ENCODE data around the gene P2RY1. TPM values are rescaled to one million over a fixed set of nuclear protein-coding genes. Genes with fewer than 3 reads are reported as not detected.

The P2RY1 gene, protein sequence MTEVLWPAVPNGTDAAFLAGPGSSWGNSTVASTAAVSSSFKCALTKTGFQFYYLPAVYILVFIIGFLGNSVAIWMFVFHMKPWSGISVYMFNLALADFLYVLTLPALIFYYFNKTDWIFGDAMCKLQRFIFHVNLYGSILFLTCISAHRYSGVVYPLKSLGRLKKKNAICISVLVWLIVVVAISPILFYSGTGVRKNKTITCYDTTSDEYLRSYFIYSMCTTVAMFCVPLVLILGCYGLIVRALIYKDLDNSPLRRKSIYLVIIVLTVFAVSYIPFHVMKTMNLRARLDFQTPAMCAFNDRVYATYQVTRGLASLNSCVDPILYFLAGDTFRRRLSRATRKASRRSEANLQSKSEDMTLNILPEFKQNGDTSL
- total RNA-seq (2014; rRNA removed; shearing (Covaris generic)), result under 0.01 and 0.03 TPM in 2 replicates

DNA sequence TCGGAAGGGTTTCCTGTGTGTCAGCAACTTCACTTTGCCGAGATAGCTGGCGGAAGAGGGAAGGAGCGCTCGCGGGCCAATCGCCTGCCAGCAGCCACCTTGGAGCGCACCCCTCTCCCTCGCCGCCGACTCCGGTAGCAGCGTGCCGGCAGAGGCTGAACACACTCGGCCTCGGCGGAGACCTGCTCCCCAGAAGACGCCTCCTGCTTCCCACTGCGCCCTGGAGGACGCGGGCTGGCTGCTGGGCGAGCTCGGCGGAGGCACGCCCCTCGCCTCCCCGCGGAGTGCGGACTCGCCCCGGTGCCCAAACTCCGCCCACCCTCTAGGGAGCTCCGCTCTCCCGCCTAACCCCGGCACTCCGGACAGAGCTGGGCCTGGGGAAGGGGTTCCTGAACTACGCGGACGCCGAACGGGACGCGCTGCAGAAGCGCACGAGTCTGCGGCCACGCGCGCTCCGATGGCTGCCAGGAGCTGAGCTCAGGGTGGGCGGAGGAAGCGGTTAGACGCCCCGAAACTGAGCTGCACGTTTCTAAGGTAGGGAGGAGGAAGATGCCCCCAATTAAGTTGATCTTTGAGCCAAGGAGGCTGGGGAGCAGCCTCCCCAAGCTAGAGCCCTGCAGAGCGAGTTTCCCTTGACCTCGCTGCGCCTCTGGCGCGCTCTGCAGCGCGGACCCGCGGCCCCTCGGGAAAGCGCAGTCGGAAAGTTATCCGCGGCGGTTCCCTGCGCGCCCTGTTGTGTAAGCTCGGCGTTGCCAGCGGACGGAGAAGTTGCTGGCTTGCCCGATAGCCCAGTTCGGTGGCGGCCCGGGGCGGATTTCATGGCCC lies at the start of gene P2RY1:
TSS of gene P2RY1 (plus strand) at position 356 of the 825 bp plus-strand sequence. CDS start 652 bp downstream, outside the sequence.
- peak; percentile 20 for DNase-seq (ENCODE audit: low read depth)

DNA sequence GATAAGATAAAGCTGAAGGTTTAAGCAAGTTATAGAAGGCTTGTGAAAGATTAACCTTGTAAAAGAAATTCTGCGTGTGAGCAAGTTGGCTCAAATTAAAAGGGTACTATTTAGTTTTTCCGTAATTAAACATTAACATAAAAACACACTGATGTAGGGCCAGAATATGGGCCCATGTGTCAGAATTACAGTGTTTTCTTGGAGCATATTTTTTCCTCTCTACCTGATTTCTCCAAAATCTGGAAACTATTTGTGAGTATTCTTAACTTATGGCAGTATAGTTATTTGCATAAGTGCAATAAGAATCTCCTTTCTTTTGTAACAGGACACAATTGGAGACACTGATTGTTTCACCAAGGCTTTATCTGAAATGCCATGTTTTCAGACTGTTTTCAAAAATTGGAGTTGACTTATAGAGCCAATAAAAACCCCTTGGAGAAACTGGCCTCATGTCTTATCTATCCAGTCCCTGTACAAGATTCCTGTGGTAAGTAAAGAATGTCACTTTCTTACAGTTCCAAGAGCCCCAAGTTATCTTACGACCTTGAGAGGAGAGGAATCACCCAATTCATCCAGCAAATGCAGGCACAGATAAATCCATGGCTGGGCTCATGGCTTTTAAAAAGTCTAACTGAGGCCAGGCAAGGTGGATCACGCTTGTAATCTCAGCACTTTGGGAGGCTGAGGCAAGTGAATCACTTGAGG lies 47.8 kb upstream of the P2RY1 start:
- no peak for DNase-seq (ENCODE audit: low read depth)

DNA sequence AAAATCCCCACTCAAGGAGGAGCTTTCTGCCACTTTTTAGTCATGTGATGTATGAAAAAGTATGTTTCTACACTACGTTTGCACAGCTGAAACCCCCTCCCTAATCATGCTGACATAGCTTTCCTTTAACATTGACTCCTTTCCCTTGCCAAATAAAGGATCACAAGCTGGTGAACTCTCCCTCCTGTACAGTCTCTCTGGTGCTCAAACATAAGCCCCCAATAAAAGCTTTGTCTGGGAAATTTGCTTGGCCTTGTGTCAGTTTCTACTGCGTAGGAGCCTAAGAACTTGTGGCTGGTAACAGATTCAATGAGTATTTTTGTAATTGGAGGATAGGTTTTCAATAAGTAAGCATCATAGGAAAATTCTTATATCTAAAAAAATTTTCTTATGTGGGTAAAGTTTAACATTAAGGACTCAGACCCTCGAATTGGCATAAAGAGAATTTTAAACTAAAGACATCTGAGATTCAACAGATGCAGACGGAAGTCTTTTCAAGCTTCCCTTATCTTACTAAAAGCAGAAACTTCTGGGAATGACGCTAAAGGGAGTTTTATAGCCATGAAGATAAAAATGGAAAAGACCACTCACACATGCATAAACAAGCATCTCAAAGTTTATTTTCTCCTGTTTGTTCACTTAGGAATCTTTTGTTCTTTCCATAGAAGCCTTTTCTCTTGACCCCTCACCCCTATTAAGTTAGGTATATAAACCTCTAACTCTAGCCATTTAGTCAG lies 44.1 kb upstream of the P2RY1 start:
- DNase-seq (ENCODE audit: low read depth), result no peak

DNA sequence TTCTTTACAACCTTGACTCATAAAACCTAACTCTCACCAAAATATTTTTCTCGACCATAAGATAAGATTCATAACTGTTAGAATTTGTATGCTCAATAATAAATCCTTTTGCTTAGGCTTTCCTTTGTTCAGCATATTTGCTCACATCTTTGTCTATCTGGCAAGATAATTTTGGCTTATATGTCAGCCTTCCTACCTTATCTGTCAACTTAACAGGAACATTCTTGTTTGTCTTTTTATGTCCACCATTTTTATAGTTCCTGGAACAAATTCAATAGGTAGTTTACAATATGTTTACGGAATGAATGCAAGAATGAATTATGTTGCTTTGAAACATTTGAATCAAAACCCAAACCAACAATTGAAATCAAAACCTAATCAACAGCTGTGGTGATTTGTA lies 41.0 kb upstream of the P2RY1 start:
- no peak for DNase-seq (ENCODE audit: low read depth)

DNA sequence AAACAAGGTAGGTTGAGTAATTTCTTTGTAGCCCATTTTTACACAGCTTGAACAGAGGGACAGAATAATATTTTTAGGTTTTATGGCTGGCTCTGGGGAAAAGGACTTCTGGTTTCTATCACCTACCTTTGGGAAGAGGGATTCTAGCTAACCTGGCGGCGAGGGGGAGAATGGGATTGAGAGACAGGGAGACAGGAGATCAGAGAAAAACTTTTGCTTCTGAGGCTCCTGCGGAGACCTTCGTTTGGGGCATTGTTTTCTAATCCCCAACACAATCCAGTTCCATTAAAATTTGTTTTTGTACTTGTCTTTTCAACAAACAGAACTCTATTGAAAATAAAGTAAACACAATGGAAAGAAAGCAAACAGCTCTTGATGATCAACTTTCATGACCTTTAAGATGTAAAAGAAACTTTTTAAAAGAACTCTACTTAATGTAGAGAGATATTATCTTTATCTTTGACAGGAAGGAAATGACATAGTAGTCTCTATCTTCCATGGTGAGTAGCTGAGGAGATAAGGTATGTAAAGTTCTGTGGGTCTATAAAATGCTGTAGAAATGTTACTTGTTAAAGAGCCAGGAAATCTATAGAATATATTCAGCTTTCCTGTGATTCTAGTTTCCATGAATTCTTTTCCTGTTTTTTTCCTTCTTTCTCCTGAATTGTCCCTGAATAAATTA lies 37.0 kb upstream of the P2RY1 start:
- DNase-seq (ENCODE audit: low read depth), result no peak

DNA sequence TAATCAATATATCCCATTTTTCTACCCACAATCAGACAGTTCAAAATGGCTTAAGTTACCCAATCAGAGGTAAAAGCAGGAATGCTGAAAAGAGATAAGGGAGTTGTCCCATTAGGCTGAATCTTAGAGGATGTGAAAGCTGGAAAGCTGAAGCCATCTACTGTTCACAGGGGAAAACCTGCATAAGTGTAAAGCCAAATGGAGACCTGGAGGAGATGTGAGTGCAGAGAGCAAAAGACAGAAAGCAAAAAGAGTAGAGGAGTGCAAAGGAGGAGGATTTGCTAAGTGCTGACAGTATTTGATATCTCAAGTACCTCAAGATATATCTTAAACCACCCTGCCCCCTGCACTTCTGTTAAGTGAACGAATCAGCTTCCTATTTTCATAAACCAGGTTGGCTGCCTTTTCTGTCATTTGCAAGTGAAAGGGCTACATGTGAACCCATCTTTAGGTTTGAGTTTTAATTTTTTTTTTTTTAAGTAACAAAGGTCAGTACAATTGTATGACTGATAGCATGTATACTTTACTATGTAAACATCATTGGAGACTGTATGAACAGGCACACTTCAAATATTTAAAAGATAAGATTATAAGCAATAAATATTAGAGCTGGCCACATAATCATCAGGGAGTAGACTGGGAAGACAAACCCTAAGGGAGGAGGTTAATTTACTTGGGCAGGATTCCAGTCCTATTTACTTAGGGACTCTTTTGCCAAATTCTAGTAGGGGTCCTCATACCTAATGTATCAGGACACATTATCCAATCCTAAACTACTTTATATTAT lies 22.8 kb upstream of the P2RY1 start:
- DNase-seq (ENCODE audit: low read depth), result no peak

DNA sequence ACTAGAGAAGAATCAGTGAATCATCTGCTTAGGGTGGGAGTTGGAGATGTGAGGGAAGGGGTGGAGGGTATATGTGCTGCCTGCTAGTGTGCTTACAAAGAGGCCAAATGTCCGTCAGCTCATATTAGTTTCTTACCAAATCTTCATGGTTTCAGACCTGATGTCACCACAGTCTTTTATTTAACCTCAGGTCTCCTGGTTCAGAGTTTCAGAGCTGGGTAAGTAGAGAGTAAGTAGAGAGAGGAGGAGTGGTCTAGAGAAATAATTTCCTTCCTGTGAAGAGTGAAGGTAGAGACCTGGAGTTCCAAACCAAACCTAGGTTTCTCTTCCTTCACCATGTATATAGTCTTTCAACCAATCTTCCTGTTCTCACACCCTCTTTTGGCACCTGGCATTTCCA lies 17.5 kb upstream of the P2RY1 start:
- DNase-seq (ENCODE audit: low read depth), result no peak

DNA sequence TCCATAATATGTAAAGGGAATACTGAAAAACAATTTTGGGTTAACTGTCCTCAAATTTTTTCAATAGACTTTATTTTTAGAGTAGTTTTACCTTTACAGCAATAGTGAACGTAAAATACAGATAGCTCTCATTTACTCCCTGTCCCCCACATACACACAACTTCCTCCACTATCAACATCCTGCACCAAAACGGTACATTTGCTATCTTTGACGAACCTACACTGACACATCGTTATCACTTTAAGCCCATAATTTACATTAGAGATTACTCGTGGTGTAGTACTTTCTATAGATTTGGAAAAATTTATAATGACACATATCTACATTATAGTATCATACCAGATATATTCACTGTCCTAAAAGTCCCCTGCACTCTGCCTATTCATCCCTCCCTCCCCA lies 16.9 kb upstream of the P2RY1 start:
- DNase-seq (ENCODE audit: low read depth), result no peak

DNA sequence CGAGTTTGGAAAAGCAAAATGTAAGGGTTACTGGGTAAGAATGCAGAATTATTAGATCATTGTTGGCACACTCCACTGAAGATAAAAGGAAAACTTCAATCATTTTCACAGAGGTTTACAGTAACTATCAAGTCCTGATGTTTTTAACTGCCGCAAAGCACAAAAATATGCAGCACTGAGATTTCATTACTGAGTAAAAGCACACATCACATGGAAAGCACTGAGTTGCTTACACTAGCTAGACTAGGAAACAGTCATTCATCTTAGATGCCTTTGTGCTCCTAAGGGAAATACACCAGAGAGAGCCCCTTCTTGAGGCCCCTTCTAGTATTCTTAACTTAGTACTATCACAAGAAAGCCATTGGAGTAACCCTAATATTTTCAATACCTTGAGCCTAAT lies 11.8 kb upstream of the P2RY1 start:
- no peak for DNase-seq (ENCODE audit: low read depth)

DNA sequence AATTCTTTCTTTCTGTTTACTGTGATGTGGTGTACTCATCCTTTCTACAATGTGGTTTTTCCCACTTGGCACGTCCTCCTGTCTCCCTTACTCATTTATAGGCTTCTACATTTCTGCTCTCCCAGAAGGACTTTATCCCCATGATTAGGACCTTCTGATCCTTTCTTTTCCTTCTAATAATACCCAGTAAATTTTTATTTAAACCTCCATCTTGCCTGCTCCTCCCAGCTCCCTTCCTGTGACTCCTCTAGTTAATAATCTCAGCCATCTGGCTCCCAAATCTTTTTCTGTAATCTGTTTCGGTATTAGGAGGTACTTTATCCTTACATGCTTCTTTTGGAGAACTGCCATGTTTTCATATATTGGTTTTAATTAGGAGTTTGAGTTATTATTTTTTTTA lies 11.2 kb upstream of the P2RY1 start:
- no peak for DNase-seq (ENCODE audit: low read depth)

DNA sequence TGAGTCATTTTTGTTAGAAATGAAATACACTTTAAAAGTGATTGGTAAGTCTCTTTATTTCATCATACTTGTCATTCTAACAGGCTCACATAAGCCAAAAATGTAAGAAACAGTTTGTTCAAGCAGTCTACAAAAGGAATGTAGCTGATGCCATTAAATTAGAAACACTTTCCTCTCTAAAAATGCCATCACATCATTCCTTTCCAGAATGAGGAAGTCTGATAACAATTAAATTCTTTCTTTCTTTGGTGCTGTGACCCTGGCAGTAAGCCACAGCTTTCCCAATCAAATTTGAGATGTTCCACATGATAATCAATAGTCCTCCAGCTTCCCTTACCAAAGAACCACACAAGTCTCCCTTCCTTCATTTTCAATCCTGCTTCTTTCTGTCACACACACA lies 9.4 kb upstream of the P2RY1 start:
- DNase-seq (ENCODE audit: low read depth), result no peak

DNA sequence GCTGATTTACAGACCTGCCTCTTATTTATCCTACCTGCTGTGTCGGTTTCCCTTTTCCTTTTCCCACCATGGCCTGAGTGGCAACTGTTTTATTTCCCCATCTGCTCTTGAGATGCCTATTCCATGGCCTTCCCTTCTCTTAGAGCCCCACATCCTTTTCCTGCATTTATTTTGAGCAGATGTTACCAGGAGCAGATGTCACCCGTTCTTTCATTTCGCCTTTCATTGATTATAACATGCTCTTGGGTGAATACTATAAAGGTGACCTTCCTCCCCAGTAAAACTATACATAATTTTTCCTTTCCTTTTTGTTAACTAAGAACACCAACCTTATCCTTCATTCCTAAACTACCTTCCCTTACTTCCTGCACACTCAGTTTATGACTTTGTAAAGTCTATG lies 8.5 kb upstream of the P2RY1 start:
- DNase-seq (ENCODE audit: low read depth), result no peak

DNA sequence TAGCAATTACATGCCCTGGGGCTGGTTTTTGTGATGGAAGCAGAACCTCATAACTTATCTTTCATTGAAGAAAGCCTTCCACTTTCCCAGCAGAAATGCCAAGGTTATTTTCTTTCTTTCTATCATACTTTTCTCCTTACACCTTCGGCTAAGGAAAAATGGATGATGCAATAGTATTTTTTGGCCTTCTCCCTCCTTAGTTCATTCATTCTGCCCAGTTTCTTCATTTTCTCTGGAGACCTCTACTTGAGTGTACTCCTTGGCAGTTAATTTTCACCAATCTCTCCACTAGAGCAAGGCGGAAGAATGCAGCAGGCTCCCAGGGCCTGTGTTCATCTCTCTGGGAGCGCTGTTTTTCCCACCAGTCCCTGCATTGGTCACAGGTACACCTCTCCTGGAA lies 7.6 kb upstream of the P2RY1 start:
- DNase-seq (ENCODE audit: low read depth), result no peak

DNA sequence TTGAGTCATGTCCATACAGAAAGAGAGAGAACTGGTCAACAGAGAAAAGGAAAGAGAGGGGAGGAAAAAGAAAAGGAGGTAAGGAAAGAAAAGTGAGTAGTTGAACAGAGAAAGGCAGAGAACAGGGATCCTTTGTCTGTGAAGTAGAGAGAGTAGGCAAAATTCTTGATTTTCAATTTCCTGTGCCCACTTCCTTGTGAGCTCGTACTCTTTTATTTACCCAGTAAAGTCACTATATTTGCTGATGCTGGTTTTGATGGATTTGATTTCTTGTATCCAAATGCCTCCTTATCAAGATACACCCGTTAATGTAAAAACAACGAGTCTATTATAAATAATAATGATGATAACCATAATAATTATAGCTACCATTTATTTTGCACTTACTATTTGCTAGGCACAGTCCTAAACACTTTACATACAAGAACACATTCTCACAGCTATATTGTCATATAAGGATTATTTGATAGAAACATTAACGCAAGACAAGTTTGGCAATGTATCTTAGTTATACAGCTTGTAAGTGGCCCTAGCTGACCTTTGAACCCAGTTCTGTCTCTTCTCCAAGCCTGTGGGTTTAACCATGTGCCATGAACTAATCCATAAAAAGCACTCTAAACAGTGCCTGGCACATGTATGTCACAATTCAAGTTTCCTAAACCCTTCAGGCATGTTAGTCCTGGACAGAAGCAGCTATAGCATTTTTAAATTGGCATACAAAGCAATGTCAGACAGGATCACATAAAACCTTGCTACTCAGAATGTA lies 6.7 kb upstream of the P2RY1 start:
- DNase-seq (ENCODE audit: low read depth), result no peak

DNA sequence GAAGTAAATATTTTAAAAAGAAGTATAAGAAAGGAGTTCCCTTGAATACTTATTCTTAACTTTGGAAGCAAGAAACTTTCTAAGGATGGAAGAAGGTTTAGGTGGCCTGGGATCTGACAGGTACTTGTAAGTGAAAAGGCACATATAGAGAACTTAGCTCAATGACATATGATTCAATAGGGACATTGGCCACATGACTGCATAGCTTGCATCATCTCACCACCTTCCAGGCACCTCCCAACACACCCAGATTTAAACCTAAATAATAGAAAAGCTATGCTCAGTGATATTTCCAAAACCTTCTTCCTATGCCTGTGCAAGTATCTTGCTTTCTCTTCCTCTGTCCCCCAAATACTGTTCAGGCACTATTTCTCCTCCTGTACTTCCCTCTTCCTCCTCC lies 4.7 kb upstream of the P2RY1 start:
- no peak for DNase-seq (ENCODE audit: low read depth)

DNA sequence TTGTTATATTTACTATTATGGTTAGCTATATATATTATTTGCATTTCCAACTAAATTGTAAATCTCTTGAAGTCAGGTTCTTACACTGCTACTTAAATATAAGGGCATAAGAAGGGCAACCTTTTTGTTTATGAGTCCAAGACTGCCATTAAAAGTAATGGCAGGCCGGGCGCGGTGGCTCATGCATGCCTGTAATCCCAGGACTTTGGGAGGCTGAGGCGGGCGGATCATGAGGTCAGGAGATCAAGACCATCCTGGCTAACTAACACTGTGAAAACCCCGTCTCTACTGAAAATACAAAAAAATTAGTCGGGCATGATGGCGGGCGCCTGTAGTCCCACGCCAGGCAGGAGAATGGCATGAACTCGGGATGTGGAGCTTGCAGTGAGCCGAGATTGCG lies 2.9 kb upstream of the P2RY1 start:
- no peak for DNase-seq (ENCODE audit: low read depth)

DNA sequence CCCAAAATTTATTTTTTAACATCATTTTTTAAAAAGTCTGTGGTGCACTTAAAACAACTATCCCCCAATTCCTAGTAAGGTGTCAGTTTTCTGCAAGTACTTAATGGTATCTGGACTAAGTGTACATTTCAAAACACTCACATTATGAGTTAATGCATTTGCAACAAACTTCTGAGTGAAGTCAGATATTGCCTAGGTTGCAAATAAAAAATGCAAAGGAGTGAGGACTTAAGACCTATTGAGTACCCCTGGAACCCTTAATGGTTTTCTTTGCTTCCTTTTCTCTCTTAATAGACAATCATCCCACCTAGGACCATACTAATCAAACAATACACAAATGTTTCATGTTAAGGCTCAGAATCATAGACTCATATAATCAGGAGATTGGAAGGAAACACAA lies 1.8 kb upstream of the P2RY1 start:
- no peak for DNase-seq (ENCODE audit: low read depth)

DNA sequence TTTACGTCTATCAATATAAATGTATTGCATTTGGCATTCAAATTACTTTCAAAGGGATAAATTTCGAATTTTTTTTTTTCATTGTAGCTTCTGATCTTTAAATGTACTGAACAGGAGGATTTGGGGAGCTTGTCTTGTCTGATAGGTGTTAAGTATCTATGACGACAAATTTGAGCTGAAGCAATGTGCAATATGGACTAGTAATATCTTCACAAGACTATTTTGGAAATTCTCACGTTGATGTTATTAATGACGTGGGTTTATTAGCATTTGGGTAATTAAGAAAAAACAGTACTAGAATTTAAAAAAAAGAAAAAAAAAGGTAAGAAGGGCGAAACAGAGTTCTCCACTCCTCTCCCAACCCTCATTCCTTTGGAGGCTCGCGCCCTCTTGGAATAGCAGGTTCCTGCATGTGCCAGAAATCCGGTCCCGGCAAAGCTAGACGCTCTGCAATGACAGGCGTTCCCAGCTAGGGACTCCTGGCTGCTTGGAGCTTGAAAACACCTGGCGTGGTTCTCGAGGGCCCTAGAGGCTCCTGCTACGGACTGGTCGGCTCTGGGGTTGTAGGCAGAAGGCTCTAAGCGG lies 648 bp upstream of the P2RY1 start:
- no peak for DNase-seq (ENCODE audit: low read depth)

DNA sequence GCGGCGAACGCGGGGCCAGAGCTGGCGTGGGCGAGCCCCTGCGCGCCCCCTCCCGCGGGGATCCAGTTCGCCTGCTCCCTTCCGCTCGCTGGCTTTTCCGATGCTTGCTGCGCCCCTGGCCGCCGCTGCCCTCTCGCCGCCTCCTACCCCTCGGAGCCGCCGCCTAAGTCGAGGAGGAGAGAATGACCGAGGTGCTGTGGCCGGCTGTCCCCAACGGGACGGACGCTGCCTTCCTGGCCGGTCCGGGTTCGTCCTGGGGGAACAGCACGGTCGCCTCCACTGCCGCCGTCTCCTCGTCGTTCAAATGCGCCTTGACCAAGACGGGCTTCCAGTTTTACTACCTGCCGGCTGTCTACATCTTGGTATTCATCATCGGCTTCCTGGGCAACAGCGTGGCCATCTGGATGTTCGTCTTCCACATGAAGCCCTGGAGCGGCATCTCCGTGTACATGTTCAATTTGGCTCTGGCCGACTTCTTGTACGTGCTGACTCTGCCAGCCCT lies 721 bp downstream of the P2RY1 start:
- DNase-seq (ENCODE audit: low read depth), result peak; percentile 1
